K562 (cell line): ENCODE measurements around the gene HBQ1. TPM values are rescaled to one million over a fixed set of nuclear protein-coding genes. Genes with fewer than 3 reads are reported as not detected.
A peak's percentile ranks its signal among the peaks of the same experiment; 100 is the strongest.

Experiments used
- ATAC-seq: fragments of 200-7000 bp; cut with Tn5 transposase; 3 replicates; pipeline ENCODE4 v1.9.1; 2020; ENCODE audit warnings: moderate library complexity
- BruUV-seq: library from RNA; stranded (reverse); fragments of 400-500 nt; replicated peaks from 2 replicates; lab custom pipeline; 2021; lab: Mats Ljungman, UMichigan
- CTCF ChIA-PET: fragments of 300-600 bp; formaldehyde crosslinking; extraction: SDS; loops from one replicate; lab custom pipeline; 2021; ENCODE audit warnings: low intra/inter-chr PET ratio; lab: Yijun Ruan, JAX
- POLR2A ChIA-PET: fragments of 300-600, 350-650 bp; sonication (Branson Sonifier 250); formaldehyde crosslinking; extraction: SDS; loops from one replicate; lab custom pipeline; 2021; ENCODE audit warnings: antibody characterized with exemption, inconsistent platforms; lab: Yijun Ruan, JAX
- DNase-seq, 4 experiments: peaks; one replicate each; pipeline versions ENCODE4 v3.0.0 to v3.0.0-alpha.2; 2011 to 2018; ENCODE audit warnings: low spot score in 3 of 4, mixed read lengths in 3 of 4; ENCODE audit errors: extremely low read depth in 1 of 4
- FAIRE-seq: peaks from 2 replicates; lab custom pipeline; 2011; peaks lifted over from hg19 to GRCh38; lab: Jason Lieb, UNC
- H2AFZ ChIP-seq: 2 replicates; pipeline ENCODE4 v1.6.0; 2011; ENCODE audit warnings: low read depth, low read length, control low read depth, inconsistent platforms
- H3K27ac ChIP-seq: fragments of 200-600 bp; 3 replicates; pipeline ENCODE4 v1.8.0; 2011; ENCODE audit warnings: low read depth, mild to moderate bottlenecking, control low read depth, inconsistent platforms, low read length, moderate library complexity, mixed read lengths; ENCODE audit errors: extremely low read depth
- H3K27me3 ChIP-seq, 2 experiments: fragments of 300-600 bp in 1 of 2; 2 replicates in 1 of 2; 3 replicates in 1 of 2; pipeline versions ENCODE4 v1.6.0 to v1.8.0; 2011; ENCODE audit warnings: inconsistent platforms in 2 of 2, low read length in 2 of 2, mild to moderate bottlenecking in 1 of 2, mixed read lengths in 1 of 2, moderate library complexity in 1 of 2; ENCODE audit not compliant: control insufficient read depth in 2 of 2, insufficient read depth in 2 of 2
- H3K36me3 ChIP-seq: fragments of 300-600 bp; 3 replicates; pipeline ENCODE4 v1.8.0; 2011; ENCODE audit warnings: mild to moderate bottlenecking, low read length, inconsistent platforms; ENCODE audit not compliant: control insufficient read depth, insufficient read depth
- H3K4me1 ChIP-seq, 2 experiments: fragments of 200-600 bp in 1 of 2; replicated peaks in 1 of 2; 2 replicates in 1 of 2; 3 replicates in 1 of 2; pipeline versions ENCODE4 v1.5.1 to v1.8.0; 2011; ENCODE audit warnings: inconsistent platforms in 2 of 2, low read length in 2 of 2, mild to moderate bottlenecking in 1 of 2, mixed read lengths in 1 of 2, moderate library complexity in 1 of 2; ENCODE audit not compliant: control insufficient read depth in 2 of 2, insufficient read depth in 2 of 2
- H3K4me2 ChIP-seq: 2 replicates; pipeline ENCODE4 v1.6.1; 2011; ENCODE audit warnings: low read length, control low read depth, inconsistent platforms, mixed read lengths; ENCODE audit not compliant: insufficient read depth
- H3K4me3 ChIP-seq: fragments of 200-600 bp; sonication (generic), shearing (Covaris generic); 2 replicates; pipeline ENCODE4 v1.5.1; 2016; ENCODE audit warnings: control low read depth, inconsistent platforms
- H3K79me2 ChIP-seq: fragments of 200-600 bp; 3 replicates; pipeline ENCODE4 v1.8.0; 2011; ENCODE audit warnings: low read length, inconsistent platforms; ENCODE audit not compliant: control insufficient read depth, insufficient read depth
- H3K9ac ChIP-seq, 2 experiments: 2 replicates each; pipeline versions ENCODE4 v1.6.0 to v1.6.1; 2011; ENCODE audit warnings: low read depth in 2 of 2, low read length in 2 of 2, control low read depth in 1 of 2, inconsistent platforms in 1 of 2, mild to moderate bottlenecking in 1 of 2, mixed read lengths in 1 of 2; ENCODE audit not compliant: insufficient read depth in 1 of 2
- H3K9me1 ChIP-seq: one replicate; pipeline ENCODE4 v1.6.0; 2011; ENCODE audit warnings: inconsistent platforms, mild to moderate bottlenecking, low read length, moderate library complexity; ENCODE audit not compliant: control insufficient read depth, insufficient read depth
- H3K9me3 ChIP-seq: replicated peaks from 2 replicates; pipeline ENCODE4 v1.5.1; 2011; ENCODE audit warnings: low read depth, low read length, inconsistent platforms; ENCODE audit not compliant: control insufficient read depth, insufficient read depth
- H4K20me1 ChIP-seq: replicated peaks from 2 replicates; pipeline ENCODE4 v1.6.1; 2011; ENCODE audit warnings: low read length, inconsistent platforms, mixed read lengths; ENCODE audit not compliant: control insufficient read depth, insufficient read depth
- E2F6 ChIP-seq, 2 experiments: IDR thresholded peaks; 2 replicates each; pipeline ENCODE4 v1.6.1; 2011; ENCODE audit warnings: borderline replicate concordance in 1 of 2, control low read depth in 1 of 2, low read depth in 1 of 2, low read length in 1 of 2, mild to moderate bottlenecking in 1 of 2, mixed read lengths in 1 of 2, moderate library complexity in 1 of 2; ENCODE audit not compliant: insufficient read depth in 1 of 2, insufficient read length in 1 of 2, poor library complexity in 1 of 2, severe bottlenecking in 1 of 2; ENCODE audit errors: extremely low read depth in 1 of 2
- MITF ChIP-seq: IDR thresholded peaks from 2 replicates; pipeline ENCODE4 v1.6.1; 2014; ENCODE audit warnings: antibody characterized with exemption
- PHF20 ChIP-seq: fragments of 450-650 bp; IDR thresholded peaks from 2 replicates; pipeline ENCODE4 v1.6.1; 2018; ENCODE audit not compliant: partially characterized antibody
- POLR3G ChIP-seq: IDR thresholded peaks from 2 replicates; pipeline ENCODE4 v1.6.1; 2011; ENCODE audit not compliant: insufficient read length, insufficient replicate concordance; ENCODE audit errors: extremely low read depth
- ZBTB33 ChIP-seq: sonication (generic); formaldehyde crosslinking; IDR thresholded peaks from 2 replicates; pipeline ENCODE4 v1.8.1; 2023; ENCODE audit warnings: mild to moderate bottlenecking, missing genetic modification reagents
- ZNF277 ChIP-seq: fragments of 250-450 bp; sonication (Bioruptor Pico); IDR thresholded peaks from 2 replicates; pipeline ENCODE4 v1.8.0; 2022; ENCODE audit warnings: inconsistent platforms, mild to moderate bottlenecking, moderate library complexity, borderline replicate concordance
- ZNF316 ChIP-seq: fragments of 450-650 bp; IDR thresholded peaks from 2 replicates; pipeline ENCODE4 v1.6.1; 2016
- ZNF408 ChIP-seq: fragments of 250-450 bp; sonication (Bioruptor Pico); IDR thresholded peaks from 2 replicates; pipeline ENCODE4 v1.4.0; 2020; ENCODE audit warnings: low read depth, mild to moderate bottlenecking, moderate library complexity
- ZNF445 ChIP-seq: fragments of 250-450 bp; sonication (Bioruptor Pico); IDR thresholded peaks from 2 replicates; pipeline ENCODE4 v1.4.0; 2020; ENCODE audit warnings: low read depth, mild to moderate bottlenecking, moderate library complexity
- ZNF764 ChIP-seq: fragments of 250-450 bp; sonication (Bioruptor Pico); IDR thresholded peaks from 2 replicates; pipeline ENCODE4 v1.4.0; 2020; ENCODE audit warnings: low read depth, mild to moderate bottlenecking, moderate library complexity
- WGBS: fragments of 100-300 bp; shearing (Covaris generic); methylation state at CpG from one replicate; pipeline ENCODE4 v1.1.6; 2016; ENCODE audit warnings: low coverage, mixed read lengths; ENCODE audit not compliant: insufficient coverage; ENCODE audit errors: missing lambda C conversion rate; 5-methylcytosine and 5-hydroxymethylcytosine counted together
- in situ Hi-C: fragments of 300-500 bp; cut with MboI; formaldehyde crosslinking; loops from 4 replicates; pipeline ENCODE4 v1.15.0; 2018; ENCODE audit warnings: inconsistent platforms, mixed read lengths
- intact Hi-C: fragments of 100-400 bp; cut with micrococcal nuclease; formaldehyde crosslinking; loops from 2 replicates; pipeline ENCODE4 v1.14.2; 2022
- polyA plus RNA-seq, 8 experiments: library from polyadenylated mRNA; depleted of rRNA in 4 of 8; stranded (reverse) in 5 of 8; unstranded in 3 of 8; fragments of >200 nt; fragmentation: Nextera tagmentation in 2 of 8; fragmentation: Illumina TruSeq in 1 of 8; extraction: Ambion mirVana in 2 of 8; extraction: Trizol in 1 of 8; gene quantifications; 2 replicates each; pipeline versions ENCODE4 v1.2.1 to v1.2.3, GENCODE V29; 2011 to 2014; ENCODE audit warnings: inconsistent platforms in 1 of 8, missing spikeins in 1 of 8
- total RNA-seq, 7 experiments: library from RNA; depleted of rRNA in 6 of 7; stranded (reverse); fragments of >200 nt in 6 of 7; fragmentation: Illumina TruSeq in 2 of 7; extraction: Trizol in 2 of 7; gene quantifications; 2 replicates each; pipeline versions ENCODE4 v1.2.1 to v1.2.3, GENCODE V29; 2011 to 2021; ENCODE audit warnings: low replicate concordance in 1 of 7

HBQ1 gene
- total and polyA plus RNA-seq, 9 of the 15 experiments (the other 6 are each of a cell fraction or from before 2014, with no cell fraction given) = 2.3 to 190 (median 19.8) TPM

GRCh38 chr16:228852-229730 lies 48.8 kb downstream of the HBQ1 start, which contains the start of gene LUC7L (continued):
- peak; percentile 46; the same call in 1 of the 2 replicates for TF ChIP-seq MITF
- TF ChIP-seq, all 486 proteins: peak for 167

- DNase-seq (no peak), FAIRE-seq (no peak), ATAC-seq (no peak)
- no peaks in the 10 kb centered on the region for H3K9me1 ChIP-seq
- peaks cover 40% of the 10 kb centered on the region for H3K79me2 ChIP-seq
- peak overlapping the region; percentile 97 for H2AFZ ChIP-seq
- peaks cover 6 to 27% of the 10 kb centered on the region in 2 experiments; a peak in 4 of 5 replicates for H3K4me1 ChIP-seq
- H3K4me2 ChIP-seq = peak overlapping the region; percentile 93
- H3K27me3 ChIP-seq = no peaks in the 10 kb centered on the region
- ChIA-PET CTCF (no interaction called here), POLR2A (interaction anchor here (0.9 to 2.4 kb wide), 5 partner anchors 10 to 19 kb away, joined by 3 to 9 read pairs (median 5); no protein-coding TSS in a partner anchor)
- intact Hi-C loops (no loop called here), in situ Hi-C loops (no loop called here)
- peaks cover 30% of the 10 kb centered on the region for H3K36me3 ChIP-seq
- H3K9ac ChIP-seq = peak overlapping the region; percentile 29 to 88; a peak in 3 of 4 replicates
- 61% methylated on average over 22 of the region's 22 CpGs for WGBS
- BruUV-seq = no TSS peak
- H4K20me1 ChIP-seq = peaks cover 8% of the 10 kb centered on the region; the same call in 1 of the 2 replicates
- peak overlapping the region; percentile 79 for H3K4me3 ChIP-seq
- peak overlapping the region; percentile 92; the same call in 2 of the 3 replicates for H3K27ac ChIP-seq
- H3K9me3 ChIP-seq = no peaks in the 10 kb centered on the region
- TF ChIP-seq POLR3G (no peak), ZNF408 (CRISPR knock-in tag) (no peak), ZNF277 (CRISPR knock-in tag) (no peak), ZBTB33 (CRISPR knock-in tag) (peak; percentile 82), E2F6 (IDR thresholded peaks at IDR 0.05; ENCODE audit: borderline replicate concordance in 1 of 2, extremely low read depth in 1 of 2, insufficient read depth in 1 of 2, insufficient read length in 1 of 2, low read depth in 1 of 2, low read length in 1 of 2, poor library complexity in 1 of 2, severe bottlenecking in 1 of 2) (peak in 1 of 2 experiments; percentile 10), ZNF764 (CRISPR knock-in tag) (no peak), ZNF445 (CRISPR knock-in tag) (no peak), PHF20 (no peak), ZNF316 (peak; percentile 58)
Measured at GRCh38 chr16:229731-230281, 49.5 kb downstream of the HBQ1 start.
